GM19324 (cell line): ENCODE results near the gene GARIN5B.

Experiments
- ATAC-seq: cut with Tn5 transposase; IDR thresholded peaks from one replicate; pipeline ENCODE4 v1.9.1; 2021; ENCODE audit warnings: mild to moderate bottlenecking, moderate library complexity; ENCODE audit not compliant: unreplicated experiment, low FRiP score

Gene GARIN5B

GRCh38 chr19:55352549-55353145 is 10.4 kb downstream of the GARIN5B start:
- ATAC-seq: no peak

GRCh38 chr19:55352040-55352439 is 11.0 kb downstream of the GARIN5B start:
- ATAC-seq: no peak

GRCh38 chr19:55350620-55351315 is 12.3 kb downstream of the GARIN5B start:
- no peak for ATAC-seq

GRCh38 chr19:55348317-55349034 is 14.6 kb downstream of the GARIN5B start:
- ATAC-seq: no peak

- ATAC-seq: no peak
Observed at GRCh38 chr19:55347442-55348009, 15.5 kb downstream of the GARIN5B start.

GRCh38 chr19:55346725-55347441 is 16.2 kb downstream of the GARIN5B start:
- no peak for ATAC-seq

GRCh38 chr19:55345818-55346724 is 17.0 kb downstream of the GARIN5B start:
- no peak for ATAC-seq

- ATAC-seq: no peak
Observed at GRCh38 chr19:55345101-55345817, 17.8 kb downstream of the GARIN5B start.

- ATAC-seq: no peak
Observed at GRCh38 chr19:55344444-55344843, 18.6 kb downstream of the GARIN5B start.

- no peak for ATAC-seq
Observed at GRCh38 chr19:55341595-55342531, 21.2 kb downstream of the GARIN5B start.

- ATAC-seq: no peak
Observed at GRCh38 chr19:55341171-55341588, 21.9 kb downstream of the GARIN5B start.

GRCh38 chr19:55340784-55341147 is 22.3 kb downstream of the GARIN5B start:
- no peak for ATAC-seq

GRCh38 chr19:55339889-55340783 is 22.9 kb downstream of the GARIN5B start:
- ATAC-seq: no peak

GRCh38 chr19:55339105-55339888 is 23.8 kb downstream of the GARIN5B start, which contains the start of gene KMT5C:
Gene KMT5C, plus strand, starts transcription at chr19:55339876. Its CDS starts 2,061 bp downstream, at chr19:55341937.
- ATAC-seq: peak; percentile 90

GRCh38 chr19:55336101-55336500 is 27.0 kb downstream of the GARIN5B start:
- no peak for ATAC-seq

GRCh38 chr19:55333870-55334269 is 29.2 kb downstream of the GARIN5B start:
- ATAC-seq: no peak
